Endothelial cell of hepatic sinusoid (primary cell): Measurements from ENCODE around the gene DLGAP1.

Experiments used
- in situ Hi-C: cut with HindIII; loops from 2 replicates; pipeline ENCODE4 v1.10.0; 2017; ENCODE audit warnings: low sequenced_read_pairs

The DLGAP1 gene

GRCh38 chr18:3455090-3455635 lies 999.9 kb downstream of the DLGAP1 start:
- in situ Hi-C loops, result no loop called here

DNA sequence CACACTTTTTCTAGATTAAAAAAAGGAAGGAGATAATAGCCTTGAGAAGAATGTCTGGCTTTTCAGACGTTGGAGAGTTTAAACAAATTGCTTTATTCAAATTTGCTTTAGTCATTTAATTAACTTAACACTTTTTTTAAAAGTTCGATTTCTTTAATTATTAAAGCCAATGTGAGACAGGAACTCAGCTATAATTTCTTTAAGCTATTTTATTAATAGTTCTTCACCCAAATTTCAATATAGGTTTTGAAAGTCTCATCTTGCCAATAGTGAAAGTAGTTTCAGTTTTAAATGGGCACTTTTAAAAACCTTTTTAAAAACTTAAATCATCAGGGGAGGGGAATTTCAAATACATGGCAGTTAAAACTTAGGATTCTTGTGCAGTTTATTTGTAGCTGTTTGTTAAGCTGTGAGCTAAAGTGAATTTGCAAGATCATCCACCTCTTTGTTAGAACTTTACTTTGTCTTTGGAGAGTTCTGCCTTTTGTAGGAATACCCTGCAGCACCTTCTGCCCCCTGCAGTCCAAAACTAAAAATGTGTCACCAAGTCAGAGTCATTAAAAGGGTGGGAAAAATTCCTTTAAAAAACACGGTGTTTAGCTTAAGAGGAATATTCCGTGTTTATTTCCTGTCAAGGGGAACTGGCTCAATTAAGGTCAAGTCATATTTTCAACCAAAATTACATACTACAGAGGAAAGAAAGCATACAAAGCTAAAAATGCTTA lies 1000.6 kb downstream of the DLGAP1 start:
- in situ Hi-C loops, result loop anchor here (5.0 kb wide), 4 partner anchors 62 to 213 kb away; partner anchors contain the start of gene MYL12B

DNA sequence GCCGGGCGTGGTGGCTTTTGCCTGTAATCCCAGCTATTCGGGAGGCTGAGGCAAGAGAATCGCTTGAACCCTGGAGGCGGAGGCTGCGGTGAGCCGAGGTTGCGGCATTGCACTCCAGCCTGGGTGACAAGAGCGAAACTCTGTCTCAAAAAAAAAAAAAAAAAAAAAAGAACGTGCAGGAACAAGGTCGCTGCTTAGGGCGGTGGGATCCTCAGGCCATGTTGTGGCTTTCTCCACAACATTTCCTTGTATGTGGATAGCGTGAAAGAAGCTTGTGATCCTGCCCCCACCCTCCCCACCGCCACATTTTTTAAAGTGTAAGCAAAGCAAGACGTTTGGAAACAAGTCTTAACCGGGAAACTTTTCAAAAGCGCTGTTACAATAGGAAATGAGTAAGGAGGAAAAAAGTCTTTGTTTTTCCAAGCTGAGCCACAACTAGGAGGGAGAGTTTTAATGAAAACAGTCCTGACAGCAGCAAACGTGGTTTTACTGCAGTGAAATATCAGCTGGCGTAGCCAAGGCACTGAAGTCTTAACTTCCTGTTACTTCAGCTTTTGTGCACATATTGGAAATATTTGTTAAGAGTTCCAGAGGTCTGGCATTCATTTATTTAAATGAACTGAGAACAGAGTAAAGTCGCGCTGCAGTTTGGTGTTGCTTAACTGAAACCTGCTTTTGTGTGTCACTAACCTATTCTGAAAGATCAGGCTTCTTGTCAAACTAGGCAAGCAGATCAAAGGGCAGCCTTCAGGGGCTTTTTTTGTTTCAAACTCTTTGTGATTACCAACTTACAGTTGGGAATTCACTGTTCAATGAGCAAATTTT lies 1001.4 kb downstream of the DLGAP1 start:
- in situ Hi-C loops, result loop anchor here (5.0 kb wide), 4 partner anchors 61 to 214 kb away; partner anchors contain the start of gene MYL12B

GRCh38 chr18:3452750-3453539 lies 1002.2 kb downstream of the DLGAP1 start:
- in situ Hi-C loops, result loop anchor here (5.0 kb wide), 4 partner anchors 61 to 214 kb away; partner anchors contain the start of gene MYL12B

DNA sequence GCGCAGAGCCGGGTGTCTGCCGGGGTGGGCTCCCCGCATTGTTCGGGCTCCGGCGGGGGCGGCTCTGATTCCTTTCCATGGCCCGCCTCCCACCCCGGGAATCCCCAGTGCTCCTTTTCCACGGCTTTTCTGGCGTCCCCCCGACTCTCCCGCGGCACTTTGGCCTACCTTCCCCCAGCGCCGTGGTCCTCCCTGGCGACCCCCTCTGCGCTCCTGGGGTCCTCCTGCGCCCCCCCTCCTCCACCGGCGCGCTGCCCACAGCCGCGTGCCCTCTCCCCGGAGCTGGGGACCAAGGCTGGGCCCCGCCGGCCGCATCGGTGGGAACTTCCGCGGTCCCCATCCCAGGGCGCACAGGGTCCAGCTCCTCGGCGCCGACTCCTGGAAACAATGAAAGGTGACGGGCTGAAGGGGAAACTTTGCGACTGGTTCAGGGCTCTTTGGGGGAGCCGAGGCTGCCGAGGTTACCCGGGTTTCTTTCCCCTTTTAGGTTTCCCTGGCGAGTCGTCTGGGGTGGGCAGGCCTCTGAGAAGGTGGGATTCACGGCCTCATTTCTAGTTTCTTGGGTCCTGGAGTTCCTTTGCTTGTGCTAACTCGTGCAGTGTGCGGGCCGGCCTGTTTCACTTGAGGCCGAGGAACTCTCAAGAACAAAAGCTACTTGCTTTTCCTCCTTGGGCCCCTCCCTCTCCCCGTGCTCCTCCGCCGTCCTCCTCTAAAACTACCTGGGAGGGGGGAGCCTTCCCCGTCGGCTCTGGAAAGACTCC lies 1002.9 kb downstream of the DLGAP1 start:
- in situ Hi-C loops, result loop anchor here (5.0 kb wide), 4 partner anchors 60 to 215 kb away; partner anchors contain the start of gene MYL12B

GRCh38 chr18:3451183-3451988 lies 1003.7 kb downstream of the DLGAP1 start:
- in situ Hi-C loops, result loop anchor here (5.0 kb wide), 4 partner anchors 59 to 216 kb away; partner anchors contain the start of gene MYL12B

DNA sequence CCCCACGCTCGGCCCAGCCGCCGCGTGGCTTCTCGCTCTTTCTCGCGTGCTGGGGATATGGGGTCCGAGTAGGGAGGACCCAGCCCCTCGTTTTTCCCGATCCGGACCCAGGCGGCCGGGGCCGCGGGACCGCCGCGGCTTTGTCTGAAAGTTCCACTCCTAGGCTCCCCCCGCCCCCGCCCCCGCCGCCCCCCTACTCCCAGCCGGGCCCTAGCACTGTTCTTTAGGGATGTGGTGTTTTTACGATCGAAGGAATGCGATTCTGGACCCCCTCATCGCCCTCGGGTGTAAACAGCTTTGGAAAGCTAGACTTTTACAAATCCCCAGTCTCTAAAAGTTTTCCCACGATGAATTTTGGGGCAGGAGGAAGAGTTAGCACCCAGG lies 1004.3 kb downstream of the DLGAP1 start:
- in situ Hi-C loops, result loop anchor here (5.0 kb wide), 4 partner anchors 58 to 217 kb away; partner anchors contain the start of gene MYL12B

DNA sequence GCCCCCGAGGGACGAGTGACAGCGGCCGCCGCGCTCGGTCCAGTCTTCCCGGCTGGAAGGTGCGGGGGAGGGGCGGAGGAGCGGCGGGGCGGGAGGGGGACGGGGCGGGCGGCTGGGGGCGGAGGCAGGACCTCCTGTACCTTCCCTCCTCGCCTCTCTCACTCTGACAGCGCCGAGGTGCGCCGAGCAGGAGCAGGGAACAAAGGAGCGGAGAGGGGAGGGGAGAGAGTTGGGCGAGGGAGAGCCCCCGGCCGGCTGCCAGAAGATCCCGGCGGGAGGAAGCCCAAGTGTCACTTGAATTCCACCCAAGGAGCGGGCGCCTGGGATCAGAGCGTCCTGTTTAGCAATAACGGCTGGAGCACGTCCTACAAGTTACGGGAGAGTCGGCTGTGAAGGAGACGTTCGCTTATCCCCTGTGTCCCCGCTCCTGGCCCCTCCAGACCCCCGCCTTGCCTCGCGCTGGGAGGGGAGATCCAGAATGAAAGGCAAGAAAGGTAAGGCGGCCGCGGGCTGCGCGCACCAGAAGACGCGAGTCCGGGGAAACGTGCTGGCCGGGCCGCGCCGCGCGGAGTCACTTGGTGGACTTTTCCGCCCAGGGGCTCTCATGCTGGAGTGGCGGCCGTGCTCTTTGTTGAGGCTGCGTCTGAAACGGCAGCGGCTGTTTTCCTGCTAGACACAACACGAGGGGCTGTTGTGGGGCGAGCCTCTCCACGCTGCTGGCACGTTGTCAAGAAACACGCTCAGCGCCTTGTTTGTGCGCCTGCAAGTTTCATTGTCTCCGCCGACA lies 1004.9 kb downstream of the DLGAP1 start, which contains the start of gene TGIF1:
Gene TGIF1, plus strand, starts transcription at position 161 of the 787 bp plus-strand sequence. Its CDS starts 318 bp downstream, at position 479.
- in situ Hi-C loops, result loop anchor here (5.0 kb wide), 4 partner anchors 58 to 217 kb away; partner anchors contain the start of gene MYL12B

DNA sequence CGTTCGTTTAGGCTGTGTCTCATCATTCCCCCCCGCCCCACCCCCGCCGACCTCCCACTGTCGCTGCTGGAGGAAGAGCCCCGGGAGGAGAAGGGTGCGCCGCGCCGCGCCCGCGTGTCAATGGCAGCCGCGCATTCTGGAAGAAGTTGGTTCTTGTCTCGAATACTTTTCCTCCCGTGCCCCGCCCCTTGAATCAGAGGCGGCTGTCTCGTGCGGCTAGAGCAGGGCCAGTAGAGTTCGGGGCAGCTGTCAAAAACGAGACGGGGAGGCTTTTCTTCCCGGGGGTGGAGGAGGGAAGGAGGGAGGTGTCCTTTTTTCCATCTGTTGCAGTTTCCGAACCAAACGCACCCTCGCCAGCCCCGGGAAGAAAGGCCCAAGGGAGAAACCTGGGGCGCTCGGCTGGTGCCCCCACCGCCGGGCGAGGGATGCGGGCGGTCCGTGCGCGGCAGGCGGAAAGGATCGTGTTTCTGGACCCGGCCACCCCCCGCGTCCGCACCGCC lies 1005.5 kb downstream of the DLGAP1 start:
- in situ Hi-C loops, result loop anchor here (5.0 kb wide), 4 partner anchors 57 to 218 kb away; partner anchors contain the start of gene MYL12B

DNA sequence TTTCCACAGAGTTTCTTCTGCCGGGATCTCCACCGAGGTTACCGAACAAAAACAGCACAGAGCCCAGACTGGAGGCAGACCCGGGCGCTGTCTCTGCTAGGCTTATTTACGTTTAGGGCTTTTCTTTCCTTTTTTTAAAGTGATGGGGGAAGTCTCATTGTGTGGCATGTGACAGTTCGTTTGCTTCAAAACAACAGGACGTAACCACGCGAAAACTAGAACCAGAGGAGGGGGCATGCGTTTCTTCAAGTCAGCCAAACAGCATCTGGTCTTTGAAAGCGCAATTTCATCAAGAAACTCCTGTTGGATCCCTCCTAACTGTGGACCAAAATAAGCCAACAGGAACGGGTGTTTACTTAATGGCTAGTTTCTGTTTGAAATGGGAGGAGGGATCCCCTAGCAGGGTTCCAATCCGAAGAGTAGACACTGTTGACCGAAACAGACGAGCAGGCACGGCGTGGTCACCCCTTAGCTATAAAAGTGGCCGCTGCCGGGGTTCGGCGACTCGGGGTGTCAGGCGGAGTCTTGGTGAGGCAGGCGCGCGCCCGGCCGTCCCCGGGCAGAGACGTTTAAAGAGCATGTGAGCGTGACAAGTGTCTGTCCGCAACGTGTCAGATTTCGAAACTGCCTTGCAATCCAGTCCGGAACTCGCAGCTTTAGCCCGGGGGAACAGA lies 1006.1 kb downstream of the DLGAP1 start:
- in situ Hi-C loops, result no loop called here

- in situ Hi-C loops, result no loop called here
These were observed 1006.9 kb downstream of the DLGAP1 start for GRCh38 chr18:3447895-3448837.

- in situ Hi-C loops, result no loop called here
These were observed 1007.8 kb downstream of the DLGAP1 start for GRCh38 chr18:3447068-3447894.
